ENCODE data around the gene NIN. TPM values are rescaled to one million over a fixed set of nuclear protein-coding genes. Genes with fewer than 3 reads are reported as not detected.
A peak's percentile ranks its signal among the peaks of the same experiment; 100 is the strongest.

The NIN gene
- 10 to 100 TPM in 1 of 6 experiments, 1 to 10 TPM in 5; 6.4 to 10.9 (median 7.5) TPM for total RNA-seq
- long read RNA-seq, partial matches to known transcripts = 1 of 1 reads
- long read RNA-seq, other reads (novel, unspliced or antisense) = 0 of 1 reads

DNA sequence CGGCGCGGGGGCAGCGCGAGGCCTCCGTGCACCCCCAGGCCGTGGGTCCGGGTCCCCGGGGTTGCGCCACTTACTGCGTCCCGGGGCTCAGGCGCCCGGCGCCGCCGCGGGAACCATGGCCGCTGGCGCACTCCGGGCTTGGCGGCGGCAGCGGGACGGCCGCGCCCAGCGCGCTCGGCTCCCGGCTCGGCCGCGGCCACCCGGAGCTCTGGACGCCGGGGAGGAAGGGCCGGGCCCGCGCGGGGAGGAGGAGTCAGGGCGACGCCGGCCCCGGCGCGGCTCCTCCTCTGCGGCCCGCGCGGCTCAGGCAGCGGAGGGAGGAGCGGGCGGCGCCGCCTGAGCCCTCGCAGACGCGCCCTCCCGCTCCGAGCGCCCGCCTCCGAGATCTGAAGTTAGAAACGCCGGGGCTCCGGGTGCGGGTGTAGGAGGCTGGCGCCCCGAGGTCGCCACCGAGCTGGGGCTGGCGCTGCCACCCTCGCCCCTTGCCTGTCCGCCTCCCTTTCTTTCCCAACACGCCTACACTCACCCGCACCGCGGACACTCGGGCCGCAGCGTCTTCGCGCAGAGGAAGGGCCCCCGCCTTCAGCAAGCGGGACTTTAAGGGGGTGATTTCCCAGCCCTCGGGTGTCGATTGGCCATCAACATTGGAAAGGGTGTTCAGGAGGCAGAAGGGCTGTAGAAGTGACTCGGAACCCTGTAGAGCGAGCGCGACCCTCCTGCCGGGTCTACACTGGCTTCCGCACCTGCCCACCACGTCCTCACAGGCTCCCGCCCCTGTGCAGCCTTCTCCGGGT, at the start of gene NIN:
NIN (minus strand) TSS at position 231 of the 794 bp plus-strand sequence. CDS start 9,106 bp downstream, outside the sequence.
- H3K36me3 ChIP-seq = no peaks in the 10 kb centered on the region
- WGBS (ENCODE audit: insufficient coverage, low coverage, low lambda C conversion rate, missing lambda C conversion rate) = 0% methylated on average over 18 of the region's 97 CpGs
- H3K9me3 ChIP-seq = no peaks in the 10 kb centered on the region
- peaks cover 0 to 29% (median 9%) of the 10 kb centered on the region in 4 donors for H3K4me1 ChIP-seq
- H3K4me3 ChIP-seq = peak within 1 kb of the TSS; percentile 72 to 77 (median 77)
- H3K27ac ChIP-seq = peak within 1 kb of the TSS; percentile 53 to 81 (median 76)
- DNase-seq (peak; percentile 80 to 86 (median 85)), ATAC-seq (peak; percentile 91 to 98 (median 96))
- intact Hi-C loops (cut with DNase I) = no loop called here
- no peaks in the 10 kb centered on the region for H3K27me3 ChIP-seq
- no peak for TF ChIP-seq CTCF (IDR thresholded peaks at IDR 0.05)
- TF ChIP-seq POLR2A (IDR thresholded peaks at IDR 0.05) = peak; percentile 66

- H3K9me3 ChIP-seq = no peaks in the 10 kb centered on the region
- H3K36me3 ChIP-seq = no peaks in the 10 kb centered on the region
- no peak overlapping the region for H3K4me3 ChIP-seq
- H3K27me3 ChIP-seq = peaks cover 0 to 11% of the 10 kb centered on the region in 2 donors
- TF ChIP-seq CTCF (IDR thresholded peaks at IDR 0.05) (no peak), POLR2A (IDR thresholded peaks at IDR 0.05) (no peak)
- 31% methylated on average over 7 of the region's 7 CpGs for WGBS (ENCODE audit: insufficient coverage, low coverage, low lambda C conversion rate, missing lambda C conversion rate)
- peaks cover 0 to 6% (median 0%) of the 10 kb centered on the region in 4 donors for H3K4me1 ChIP-seq
- ATAC-seq (no peak), DNase-seq (no peak)
- intact Hi-C loops (cut with DNase I) = no loop called here
- no peak overlapping the region for H3K27ac ChIP-seq
Measured at GRCh38 chr14:50875359-50876070, 44.6 kb upstream of the NIN start.

GRCh38 chr14:50874757-50875156, 43.8 kb upstream of the NIN start:
- DNase-seq (no peak), ATAC-seq (no peak)
- intact Hi-C loops (cut with DNase I) = no loop called here
- Histone ChIP-seq H3K27me3 (peaks cover 0 to 11% of the 10 kb centered on the region in 2 donors), H3K27ac (no peak overlapping the region), H3K36me3 (no peaks in the 10 kb centered on the region), H3K9me3 (no peaks in the 10 kb centered on the region), H3K4me1 (peaks cover 0 to 6% (median 0%) of the 10 kb centered on the region in 4 donors), H3K4me3 (no peak overlapping the region)
- TF ChIP-seq CTCF (IDR thresholded peaks at IDR 0.05) (no peak), POLR2A (IDR thresholded peaks at IDR 0.05) (no peak)
- 46% methylated on average over 2 of the region's 2 CpGs for WGBS (ENCODE audit: insufficient coverage, low coverage, low lambda C conversion rate, missing lambda C conversion rate)

- Histone ChIP-seq H3K9me3 (no peaks in the 10 kb centered on the region), H3K36me3 (no peaks in the 10 kb centered on the region), H3K27ac (no peak within 1 kb of the TSS), H3K27me3 (peaks cover 0 to 11% of the 10 kb centered on the region in 2 donors), H3K4me1 (peaks cover 0 to 6% (median 0%) of the 10 kb centered on the region in 4 donors), H3K4me3 (no peak within 1 kb of the TSS)
- ATAC-seq = peak; percentile 30 to 59 (median 43)
- WGBS (ENCODE audit: insufficient coverage, low coverage, low lambda C conversion rate, missing lambda C conversion rate) = 13% methylated on average over 10 of the region's 63 CpGs
- DNase-seq = no peak
- intact Hi-C loops (cut with DNase I) = no loop called here
- TF ChIP-seq CTCF (IDR thresholded peaks at IDR 0.05) (no peak), POLR2A (IDR thresholded peaks at IDR 0.05) (no peak)
Measured at GRCh38 chr14:50871914-50872732, 41.2 kb upstream of the NIN start, which contains the start of gene ABHD12B. Gene ABHD12B (plus strand): TSS chr14:50872053. CDS start chr14:50872175, 122 bp downstream.

All from right lobe of liver (tissue), 6 donors.